ENCODE data around the gene GFI1.

The GFI1 gene

DNA sequence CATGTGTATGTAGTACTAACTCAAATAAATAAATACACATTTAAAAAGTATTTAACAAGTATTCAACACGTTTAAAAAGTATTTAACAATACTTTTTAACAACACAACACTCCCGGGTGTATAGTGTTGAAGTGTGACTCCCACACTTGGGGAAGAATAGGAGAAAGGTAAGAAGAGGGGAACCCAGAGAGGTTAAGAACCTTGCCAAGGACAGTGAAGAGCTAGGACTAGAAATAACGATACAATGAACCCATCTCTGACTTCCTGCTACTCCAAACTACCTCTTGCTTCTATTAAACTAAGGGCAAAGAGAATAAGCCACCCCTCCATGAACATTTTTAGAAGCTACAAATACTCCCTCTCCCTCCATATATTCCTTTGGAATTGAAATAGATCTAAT is 1.7 kb upstream of the GFI1 start:
- DNase-seq (ENCODE audit: low read depth) = no peak

- DNase-seq (ENCODE audit: low read depth) = no peak
Measured at GRCh38 chr1:92487078-92487605, 417 bp upstream of the GFI1 start.

DNA sequence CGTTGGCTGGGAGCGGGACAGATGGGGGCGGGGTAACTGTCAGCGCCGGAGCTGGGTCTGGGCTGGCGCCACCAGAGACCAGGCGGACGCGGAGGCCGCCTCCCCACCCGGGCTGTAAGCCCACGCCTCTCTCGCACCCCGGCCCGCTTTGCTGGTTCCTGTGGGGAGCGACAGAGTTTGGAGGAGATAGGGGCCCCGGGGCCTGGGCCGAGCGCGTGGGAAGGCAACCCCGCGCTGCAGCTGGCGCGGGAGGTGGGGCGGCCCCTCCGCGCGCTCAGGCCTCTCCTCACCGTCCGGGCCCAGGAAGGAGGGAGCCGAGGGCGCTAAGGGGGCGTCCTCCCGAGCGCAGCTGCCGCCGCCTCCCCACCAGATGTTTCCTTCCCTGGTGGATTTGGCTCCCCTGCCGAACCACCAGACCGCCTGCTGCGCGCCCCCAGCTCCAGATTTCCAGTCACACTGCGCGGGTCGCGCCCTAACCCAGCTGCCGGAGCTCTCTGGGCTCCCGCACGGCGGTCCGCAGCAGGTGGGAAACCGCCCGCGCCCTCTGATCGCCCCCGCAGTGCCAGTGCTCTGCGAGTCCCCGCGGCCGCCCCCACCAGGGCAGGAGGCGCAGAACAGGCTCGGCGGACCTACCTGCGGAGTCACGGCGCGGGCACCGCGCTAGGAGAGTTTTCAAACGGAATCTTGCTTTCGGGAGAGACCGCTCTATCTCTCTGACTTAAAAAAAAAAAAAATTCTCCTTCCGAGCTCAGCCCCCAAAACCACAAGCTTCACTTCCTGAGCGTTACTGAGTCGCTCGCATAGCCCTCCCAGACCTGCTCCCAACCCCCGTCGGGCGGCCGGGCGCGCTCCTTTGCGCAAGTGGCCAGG is 1.1 kb downstream of the GFI1 start:
- DNase-seq (ENCODE audit: low read depth) = no peak

DNA sequence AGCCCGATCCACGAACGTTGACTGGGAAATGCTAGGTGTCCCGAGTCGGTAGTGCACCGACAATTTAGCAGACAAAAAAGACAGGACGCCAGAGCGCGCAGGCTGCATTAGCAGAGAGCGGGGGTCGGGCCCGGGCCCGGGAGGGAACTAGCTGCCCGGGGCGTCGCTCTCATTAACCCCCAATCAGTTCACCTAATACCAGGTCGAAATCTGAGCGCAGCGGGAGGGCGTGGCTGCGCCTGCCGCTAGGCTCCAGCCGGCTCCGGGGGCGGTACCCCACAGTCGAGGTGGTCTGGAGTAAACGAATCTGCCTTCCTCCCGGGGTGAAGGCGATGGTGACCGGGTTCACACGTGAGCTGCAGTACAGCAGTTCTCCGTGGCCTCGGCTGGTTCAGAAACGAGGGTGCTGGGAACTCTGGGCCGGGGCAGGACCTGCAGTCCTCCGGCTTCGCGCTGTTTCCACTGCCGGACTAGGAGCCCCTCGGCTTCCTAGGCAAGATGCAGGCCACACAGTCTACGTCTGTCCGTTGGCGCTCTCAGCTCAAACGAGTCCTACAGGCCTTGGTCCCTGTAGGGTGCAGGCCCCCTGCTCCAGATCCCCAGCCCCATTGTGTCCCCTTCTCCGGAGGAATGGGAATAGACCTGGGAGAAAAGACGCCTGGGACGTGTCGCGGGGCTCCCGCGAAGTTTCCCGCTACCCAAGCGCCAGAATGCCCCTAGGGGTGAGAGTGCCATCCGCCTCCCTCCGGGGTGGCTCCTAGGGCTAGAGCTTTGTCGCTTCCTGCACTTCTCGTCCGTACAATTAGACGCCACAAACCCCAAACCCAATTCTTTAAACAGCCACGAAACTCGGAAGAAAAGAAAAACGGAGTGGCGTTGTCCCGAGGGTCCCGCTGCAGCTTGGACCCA is 2.0 kb downstream of the GFI1 start:
- DNase-seq (ENCODE audit: low read depth) = no peak

DNA sequence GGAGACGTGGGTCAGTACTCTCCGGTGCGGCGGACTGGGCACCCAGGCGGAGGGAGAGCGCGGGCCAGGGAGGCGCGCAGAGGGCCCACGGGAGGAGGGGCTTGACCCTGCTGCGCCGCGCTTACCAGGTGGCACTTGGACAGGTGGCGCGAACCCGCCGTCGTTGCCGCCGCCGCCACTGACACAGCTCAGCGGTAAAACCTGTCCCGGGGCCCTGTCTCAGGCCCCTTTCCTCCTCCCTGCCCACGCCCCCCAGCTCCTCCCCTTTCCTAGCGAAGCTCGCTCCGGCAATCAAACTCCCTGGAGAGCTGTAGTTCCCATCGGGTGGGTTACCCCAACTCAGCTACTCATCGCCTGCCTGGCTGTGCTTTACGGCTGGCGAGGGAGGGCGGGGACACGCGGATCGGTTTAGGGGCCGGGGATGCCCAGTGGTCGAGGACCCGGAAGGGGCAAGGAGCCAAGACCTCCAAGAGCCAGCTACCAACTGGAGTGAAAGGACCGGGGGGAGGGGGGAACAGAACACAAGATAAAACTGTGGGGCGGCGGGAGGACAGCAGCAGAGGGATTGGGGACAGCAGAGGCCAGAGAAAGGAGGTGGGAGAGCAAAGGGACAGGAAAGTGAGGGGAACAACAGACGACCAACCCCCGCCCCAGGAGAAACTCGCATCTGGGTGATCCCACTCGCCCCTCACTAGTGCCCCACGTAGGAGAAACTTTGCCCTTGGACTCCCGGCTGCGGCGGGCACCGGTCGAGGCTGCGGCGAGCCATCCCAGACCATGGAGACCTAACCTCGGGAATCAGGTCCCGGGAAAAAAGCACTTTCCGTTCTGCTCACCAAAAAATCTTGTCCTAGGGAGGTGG is 2.9 kb downstream of the GFI1 start:
- DNase-seq (ENCODE audit: low read depth) = no peak

GRCh38 chr1:92482665-92483609 is 3.8 kb downstream of the GFI1 start:
- DNase-seq (ENCODE audit: low read depth) = no peak

DNA sequence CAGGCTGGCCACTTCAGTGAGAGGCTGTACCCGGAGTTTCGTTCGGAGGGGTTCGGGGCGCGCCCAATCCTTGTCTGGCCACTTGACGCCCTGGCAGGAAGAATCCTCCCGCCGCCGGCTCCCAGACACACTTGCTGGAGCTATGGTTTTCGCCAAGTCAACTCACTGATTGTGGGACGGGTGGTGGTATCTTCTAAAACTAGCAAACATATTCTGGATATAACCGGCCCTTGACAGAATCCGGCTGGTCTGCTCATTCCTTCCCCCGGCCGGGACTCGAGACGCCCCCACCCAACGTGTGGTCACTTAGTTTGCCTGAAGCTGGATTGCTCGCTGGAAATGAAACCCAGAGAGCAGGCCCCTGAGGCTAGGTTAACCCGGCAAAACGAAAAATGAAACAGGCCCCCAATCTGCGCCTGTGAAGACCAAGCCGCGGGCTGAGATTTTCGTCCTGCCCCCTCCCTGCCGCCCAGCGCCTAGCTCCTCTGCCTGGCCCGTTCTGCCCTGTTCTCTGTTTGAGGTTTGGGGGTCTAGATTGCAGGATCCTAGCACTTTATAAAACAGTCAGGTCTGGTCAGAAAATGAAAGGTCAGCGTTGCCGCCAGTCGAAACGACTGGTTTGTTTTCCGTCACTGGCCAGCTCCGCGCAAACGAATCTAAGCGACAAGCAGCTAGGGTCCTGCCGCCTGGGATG is 4.6 kb downstream of the GFI1 start:
- DNase-seq (ENCODE audit: low read depth) = no peak

GRCh38 chr1:92481599-92481925 is 5.2 kb downstream of the GFI1 start:
- no peak for DNase-seq (ENCODE audit: low read depth)

- DNase-seq (ENCODE audit: low read depth) = no peak
Measured at GRCh38 chr1:92480813-92481598, 5.7 kb downstream of the GFI1 start.

DNA sequence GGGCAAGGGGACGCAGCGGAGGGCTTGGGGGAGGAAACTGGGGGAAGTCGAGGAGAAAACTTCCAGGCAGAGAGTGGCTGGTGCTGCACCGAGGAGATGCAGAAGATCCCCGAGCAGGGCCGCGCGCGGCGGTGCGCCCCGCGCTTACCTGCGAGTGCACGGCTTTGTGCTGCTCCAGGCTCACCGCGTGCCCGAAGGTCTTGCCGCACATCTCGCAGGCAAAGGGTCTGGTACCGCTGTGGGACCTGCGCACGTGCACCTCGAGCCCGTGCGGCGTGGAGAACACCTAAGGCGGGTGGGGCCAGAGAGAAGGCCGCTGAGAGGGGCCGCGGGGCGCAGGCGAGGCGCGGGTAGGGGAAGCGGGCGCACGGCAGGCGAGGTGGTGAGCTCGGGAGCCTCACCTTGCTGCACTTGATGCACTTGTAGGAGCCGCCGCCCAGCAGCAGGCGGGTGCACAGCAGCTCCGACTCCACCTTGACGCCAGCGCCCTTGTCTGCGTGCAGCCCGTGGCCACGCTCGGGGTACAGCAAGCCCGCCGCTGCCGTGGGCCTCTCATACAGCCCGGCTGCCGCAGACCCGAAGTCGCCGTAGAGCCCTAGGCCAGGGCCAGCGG is 6.4 kb downstream of the GFI1 start:
- DNase-seq (ENCODE audit: low read depth) = no peak

DNA sequence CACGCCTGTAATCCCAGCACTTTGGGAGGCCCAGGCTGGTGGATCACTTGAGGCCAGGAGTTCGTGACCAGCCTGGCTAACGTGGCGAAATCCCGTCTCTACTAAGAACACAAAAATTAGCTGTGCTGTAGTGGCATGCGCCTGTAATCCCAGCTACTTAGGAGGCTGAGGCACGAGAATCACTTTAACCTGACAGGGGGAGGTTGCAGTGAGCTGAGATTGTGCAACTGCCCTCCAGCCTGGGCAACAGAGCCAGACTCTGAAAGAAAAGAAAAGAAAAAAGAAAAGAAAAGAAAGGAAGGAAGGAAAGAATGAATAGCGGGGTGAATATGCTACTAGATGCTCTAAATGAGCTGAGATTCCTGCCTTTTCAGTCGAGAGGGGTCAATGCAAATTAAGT is 7.1 kb downstream of the GFI1 start:
- no peak for DNase-seq (ENCODE audit: low read depth)

DNA sequence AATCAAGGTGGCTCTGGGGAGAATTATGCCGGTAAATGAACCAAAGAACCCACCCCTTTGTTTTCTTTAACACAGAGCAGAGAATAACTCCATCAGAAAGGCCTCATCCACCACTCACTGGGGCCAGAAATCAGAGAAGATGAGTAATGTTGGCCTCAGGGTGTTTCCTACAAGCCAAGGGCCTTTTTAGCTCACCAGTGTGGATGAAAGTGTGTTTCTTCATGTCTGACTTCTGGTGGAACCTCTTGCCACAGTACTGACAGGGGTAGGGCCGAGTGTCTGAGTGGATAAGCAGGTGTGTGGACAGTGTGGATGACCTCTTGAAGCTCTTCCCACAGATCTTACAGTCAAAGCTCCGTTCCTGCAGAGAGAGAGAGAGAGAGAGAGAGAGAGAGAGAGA is 8.3 kb downstream of the GFI1 start:
- no peak for DNase-seq (ENCODE audit: low read depth)

GRCh38 chr1:92476071-92476631 is 10.6 kb downstream of the GFI1 start:
- DNase-seq (ENCODE audit: low read depth) = no peak

GRCh38 chr1:92475029-92475428 is 11.7 kb downstream of the GFI1 start:
- no peak for DNase-seq (ENCODE audit: low read depth)

DNA sequence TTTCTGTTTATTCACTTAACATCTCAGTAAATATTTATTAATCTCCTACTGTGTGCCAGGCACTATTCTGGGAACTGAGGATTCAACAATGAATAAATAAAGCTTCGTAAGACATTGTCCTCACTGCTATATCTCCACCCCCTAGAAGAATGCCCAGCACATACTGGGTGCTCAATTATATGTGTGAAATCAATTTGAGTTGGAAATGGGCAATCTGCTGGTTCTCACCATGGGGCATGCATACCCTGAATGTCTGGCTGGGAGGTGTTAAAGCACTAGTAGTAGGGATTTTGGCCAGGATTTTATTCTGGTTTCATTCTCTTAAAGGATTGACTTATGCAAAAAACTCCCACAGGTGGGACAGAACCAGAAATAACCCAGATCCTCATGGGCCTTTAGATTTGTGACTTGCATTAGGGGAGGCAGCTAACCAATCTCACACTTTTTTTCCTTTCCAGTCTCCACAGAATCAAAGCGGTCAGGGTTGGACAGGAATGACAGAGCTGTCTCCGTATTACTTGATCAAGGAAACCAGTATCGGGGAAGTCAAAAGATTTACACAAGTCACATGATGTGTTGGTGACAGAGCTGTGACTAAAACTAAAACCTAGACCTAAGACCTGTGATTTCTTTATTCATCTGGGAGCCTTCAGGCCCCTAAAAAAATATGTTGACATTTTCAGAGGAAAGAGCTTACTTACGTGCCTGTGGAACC is 12.8 kb downstream of the GFI1 start:
- no peak for DNase-seq (ENCODE audit: low read depth)

- no peak for DNase-seq (ENCODE audit: low read depth)
Measured at GRCh38 chr1:92470216-92470615, 16.5 kb downstream of the GFI1 start.

DNA sequence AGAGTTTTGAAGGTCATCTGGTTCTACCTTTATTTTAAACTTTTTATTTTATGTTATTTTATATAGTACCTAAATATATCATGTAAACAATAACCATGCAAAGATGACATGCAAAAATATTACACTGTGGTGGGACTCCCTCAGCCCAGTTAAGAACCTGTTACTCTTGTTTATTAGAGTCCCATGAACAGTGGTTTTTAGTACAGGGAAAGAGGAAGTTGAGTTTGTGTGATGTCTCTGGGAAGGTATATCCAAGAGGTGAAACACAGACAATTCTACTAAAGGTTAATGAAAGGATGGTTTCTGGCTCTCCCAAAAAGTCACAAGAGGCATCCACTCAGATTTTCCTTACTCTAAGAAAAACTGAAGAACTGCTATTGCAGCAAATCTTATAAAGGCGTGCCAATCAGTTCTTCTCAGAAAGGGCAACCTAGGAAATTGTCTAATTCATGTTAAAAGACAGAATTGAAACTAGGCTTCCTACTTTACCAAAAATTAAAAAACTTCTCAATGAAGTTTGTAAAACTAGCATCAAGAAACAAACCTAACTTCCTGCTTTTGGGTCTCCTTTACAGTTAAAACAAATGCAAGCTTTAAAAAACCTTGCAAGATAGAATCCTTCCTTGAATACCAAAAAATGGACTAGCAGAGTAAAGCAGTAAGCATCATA is 19.9 kb downstream of the GFI1 start:
- DNase-seq (ENCODE audit: low read depth) = no peak
